ENCODE results near the gene ATP6V1B1. TPM values are rescaled to one million over a fixed set of nuclear protein-coding genes. Genes with fewer than 3 reads are reported as not detected.

The ATP6V1B1 gene
- total and polyA plus RNA-seq, 2 of the 13 experiments (the other 11 are each of a cell fraction or from before 2014, with no cell fraction given), result 0.58 to 1.6 TPM

DNA sequence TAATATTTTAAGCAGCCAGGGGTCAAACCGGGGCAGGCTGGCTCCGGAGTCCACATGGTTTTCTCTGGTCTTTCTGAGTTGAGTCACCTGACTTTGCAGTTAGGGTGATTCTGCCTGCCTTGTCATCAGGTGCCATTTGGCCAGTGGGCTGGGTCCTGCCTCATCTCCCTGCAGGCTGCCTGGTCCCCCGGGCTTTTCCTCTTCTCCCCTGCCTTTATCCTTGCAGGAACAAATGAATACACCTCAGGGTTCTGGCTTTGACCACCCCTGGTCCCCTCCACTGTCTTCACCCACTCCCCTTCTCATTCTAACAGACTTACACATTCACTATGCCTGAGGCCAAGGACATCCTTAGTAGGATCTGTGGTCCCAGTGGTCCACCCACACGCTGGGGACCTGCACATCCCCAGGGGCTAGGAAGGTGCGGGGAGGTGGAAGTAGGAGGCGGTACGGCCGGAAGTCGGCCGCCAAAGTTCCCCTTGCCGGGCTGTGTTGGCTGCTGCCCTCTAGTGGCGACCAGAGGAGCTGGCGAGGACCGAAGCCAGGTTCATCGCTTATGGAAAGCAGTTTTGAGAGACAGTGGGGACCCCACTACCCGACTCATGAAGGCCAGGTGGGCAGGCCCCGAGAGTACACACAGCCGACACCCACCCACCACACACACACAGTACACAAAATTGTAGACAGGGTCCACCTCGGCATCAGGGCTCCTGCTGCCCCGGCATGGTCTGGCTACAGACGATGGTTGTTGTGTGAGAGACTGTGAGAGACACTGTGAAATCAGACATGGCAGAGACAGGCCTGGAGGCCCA, 65.3 kb downstream of the ATP6V1B1 start (continued):
- peak; percentile 90 for TF ChIP-seq FOXC1 (CRISPR knock-in tag; IDR thresholded peaks at IDR 0.05; ENCODE audit: borderline replicate concordance)
- TF ChIP-seq MAFF (IDR thresholded peaks at IDR 0.05; ENCODE audit: low read depth, low read length), result no peak
- TF ChIP-seq KMT2A (CRISPR knock-in tag; IDR thresholded peaks at IDR 0.05), result 0 out of 2 replicates have a peak, but pooled peaks have one; percentile 24
- no peak for TF ChIP-seq ZZZ3 (CRISPR knock-in tag; IDR thresholded peaks at IDR 0.05; ENCODE audit: borderline replicate concordance)
- TF ChIP-seq ZNF124 (CRISPR knock-in tag; IDR thresholded peaks at IDR 0.05), result peak; percentile 87; the same call in 1 of the 2 replicates
- TF ChIP-seq SP5 (CRISPR knock-in tag; IDR thresholded peaks at IDR 0.05; ENCODE audit: borderline replicate concordance, low read depth), result no peak
- TF ChIP-seq RBM22 (optimal IDR thresholded peaks at IDR 0.05; ENCODE audit: low read length), result no peak
- peak; percentile 31; the same call in 1 of the 2 replicates for TF ChIP-seq REPIN1 (CRISPR knock-in tag; IDR thresholded peaks at IDR 0.05; ENCODE audit: borderline replicate concordance, low read depth)
- TF ChIP-seq, protein P1, sequence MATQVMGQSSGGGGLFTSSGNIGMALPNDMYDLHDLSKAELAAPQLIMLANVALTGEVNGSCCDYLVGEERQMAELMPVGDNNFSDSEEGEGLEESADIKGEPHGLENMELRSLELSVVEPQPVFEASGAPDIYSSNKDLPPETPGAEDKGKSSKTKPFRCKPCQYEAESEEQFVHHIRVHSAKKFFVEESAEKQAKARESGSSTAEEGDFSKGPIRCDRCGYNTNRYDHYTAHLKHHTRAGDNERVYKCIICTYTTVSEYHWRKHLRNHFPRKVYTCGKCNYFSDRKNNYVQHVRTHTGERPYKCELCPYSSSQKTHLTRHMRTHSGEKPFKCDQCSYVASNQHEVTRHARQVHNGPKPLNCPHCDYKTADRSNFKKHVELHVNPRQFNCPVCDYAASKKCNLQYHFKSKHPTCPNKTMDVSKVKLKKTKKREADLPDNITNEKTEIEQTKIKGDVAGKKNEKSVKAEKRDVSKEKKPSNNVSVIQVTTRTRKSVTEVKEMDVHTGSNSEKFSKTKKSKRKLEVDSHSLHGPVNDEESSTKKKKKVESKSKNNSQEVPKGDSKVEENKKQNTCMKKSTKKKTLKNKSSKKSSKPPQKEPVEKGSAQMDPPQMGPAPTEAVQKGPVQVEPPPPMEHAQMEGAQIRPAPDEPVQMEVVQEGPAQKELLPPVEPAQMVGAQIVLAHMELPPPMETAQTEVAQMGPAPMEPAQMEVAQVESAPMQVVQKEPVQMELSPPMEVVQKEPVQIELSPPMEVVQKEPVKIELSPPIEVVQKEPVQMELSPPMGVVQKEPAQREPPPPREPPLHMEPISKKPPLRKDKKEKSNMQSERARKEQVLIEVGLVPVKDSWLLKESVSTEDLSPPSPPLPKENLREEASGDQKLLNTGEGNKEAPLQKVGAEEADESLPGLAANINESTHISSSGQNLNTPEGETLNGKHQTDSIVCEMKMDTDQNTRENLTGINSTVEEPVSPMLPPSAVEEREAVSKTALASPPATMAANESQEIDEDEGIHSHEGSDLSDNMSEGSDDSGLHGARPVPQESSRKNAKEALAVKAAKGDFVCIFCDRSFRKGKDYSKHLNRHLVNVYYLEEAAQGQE (IDR thresholded peaks at IDR 0.05; ENCODE audit: borderline replicate concordance in 1 of 2, low read depth in 1 of 2, low read length in 2 of 2), result no peak
- peak; percentile 46 for TF ChIP-seq STAG1 (CRISPR knock-in tag; IDR thresholded peaks at IDR 0.05)
- no peak for TF ChIP-seq SP140L (CRISPR knock-in tag; IDR thresholded peaks at IDR 0.05; ENCODE audit: borderline replicate concordance)
- no peak for TF ChIP-seq ZNF737 (CRISPR knock-in tag; IDR thresholded peaks at IDR 0.05; ENCODE audit: borderline replicate concordance)
- TF ChIP-seq ZNF749 (CRISPR knock-in tag; IDR thresholded peaks at IDR 0.05; ENCODE audit: borderline replicate concordance), result no peak
- TF ChIP-seq MEF2D (CRISPR knock-in tag; IDR thresholded peaks at IDR 0.05), result peak; percentile 71; the same call in 1 of the 2 replicates
- TF ChIP-seq NFIB (CRISPR knock-in tag; IDR thresholded peaks at IDR 0.05; ENCODE audit: borderline replicate concordance), result no peak
- TF ChIP-seq ZNF768 (CRISPR knock-in tag; IDR thresholded peaks at IDR 0.05), result 0 out of 2 replicates have a peak, but pooled peaks have one; percentile 38
- TF ChIP-seq KDM4B (CRISPR knock-in tag; IDR thresholded peaks at IDR 0.05), result 0 out of 2 replicates have a peak, but pooled peaks have one; percentile 28
- TF ChIP-seq, protein P2, sequence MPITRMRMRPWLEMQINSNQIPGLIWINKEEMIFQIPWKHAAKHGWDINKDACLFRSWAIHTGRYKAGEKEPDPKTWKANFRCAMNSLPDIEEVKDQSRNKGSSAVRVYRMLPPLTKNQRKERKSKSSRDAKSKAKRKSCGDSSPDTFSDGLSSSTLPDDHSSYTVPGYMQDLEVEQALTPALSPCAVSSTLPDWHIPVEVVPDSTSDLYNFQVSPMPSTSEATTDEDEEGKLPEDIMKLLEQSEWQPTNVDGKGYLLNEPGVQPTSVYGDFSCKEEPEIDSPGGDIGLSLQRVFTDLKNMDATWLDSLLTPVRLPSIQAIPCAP (CRISPR knock-in tag; IDR thresholded peaks at IDR 0.05; ENCODE audit: low read depth), result 0 out of 2 replicates have a peak, but pooled peaks have one; percentile 18
- TF ChIP-seq RARG (CRISPR knock-in tag; IDR thresholded peaks at IDR 0.05; ENCODE audit: low read depth), result no peak
- peak; percentile 62; the same call in 1 of the 2 replicates for TF ChIP-seq ZMYM2 (CRISPR knock-in tag; IDR thresholded peaks at IDR 0.05)
- TF ChIP-seq, protein P3, sequence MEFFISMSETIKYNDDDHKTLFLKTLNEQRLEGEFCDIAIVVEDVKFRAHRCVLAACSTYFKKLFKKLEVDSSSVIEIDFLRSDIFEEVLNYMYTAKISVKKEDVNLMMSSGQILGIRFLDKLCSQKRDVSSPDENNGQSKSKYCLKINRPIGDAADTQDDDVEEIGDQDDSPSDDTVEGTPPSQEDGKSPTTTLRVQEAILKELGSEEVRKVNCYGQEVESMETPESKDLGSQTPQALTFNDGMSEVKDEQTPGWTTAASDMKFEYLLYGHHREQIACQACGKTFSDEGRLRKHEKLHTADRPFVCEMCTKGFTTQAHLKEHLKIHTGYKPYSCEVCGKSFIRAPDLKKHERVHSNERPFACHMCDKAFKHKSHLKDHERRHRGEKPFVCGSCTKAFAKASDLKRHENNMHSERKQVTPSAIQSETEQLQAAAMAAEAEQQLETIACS (CRISPR knock-in tag; IDR thresholded peaks at IDR 0.05), result no peak
- TF ChIP-seq ZNF557 (CRISPR knock-in tag; IDR thresholded peaks at IDR 0.05), result no peak
- TF ChIP-seq BRD4 (CRISPR knock-in tag; IDR thresholded peaks at IDR 0.05), result peak; percentile 64
- peak; percentile 51; the same call in 1 of the 2 replicates for TF ChIP-seq NRL (CRISPR knock-in tag; IDR thresholded peaks at IDR 0.05; ENCODE audit: borderline replicate concordance)
- TF ChIP-seq SIN3A (IDR thresholded peaks at IDR 0.05; ENCODE audit: borderline replicate concordance, low read depth, low read length), result no peak

Measured in HepG2 (cell line).